Kidney epithelial cell (primary cell): ENCODE results near the gene GRHL3. TPM values are rescaled to one million over a fixed set of nuclear protein-coding genes. Genes with fewer than 3 reads are reported as not detected.

Experiments used
- DNase-seq: peaks from one replicate; pipeline ENCODE4 v3.0.0-alpha.2; 2010; ENCODE audit warnings: low read depth
- H3K27me3 ChIP-seq: 2 replicates; pipeline ENCODE4 v1.6.0; 2011; ENCODE audit warnings: low read length; ENCODE audit not compliant: control insufficient read depth, insufficient read depth
- H3K36me3 ChIP-seq: 2 replicates; pipeline ENCODE4 v1.5.1; 2011; ENCODE audit warnings: low read length; ENCODE audit not compliant: control insufficient read depth, insufficient read depth
- H3K4me3 ChIP-seq: 2 replicates; pipeline ENCODE4 v1.5.1; 2011; ENCODE audit warnings: low read depth, mild to moderate bottlenecking, control low read depth, low read length
- CTCF ChIP-seq: IDR thresholded peaks from 2 replicates; pipeline ENCODE4 v1.5.1; 2011; ENCODE audit warnings: mild to moderate bottlenecking, moderate library complexity, low read length, control low read depth, inconsistent platforms; ENCODE audit not compliant: insufficient read depth, poor library complexity, severe bottlenecking
- total RNA-seq: library from RNA; depleted of rRNA; stranded (reverse); fragments of >200 nt; gene quantifications from 2 replicates; pipeline ENCODE4 v1.2.3, GENCODE V29; 2015

Gene GRHL3
- total RNA-seq, 1 donor from 2014 or later: 12.5 TPM

- no peaks in the 10 kb centered on the region for H3K36me3 ChIP-seq
- DNase-seq: no peak
- no peak overlapping the region for H3K4me3 ChIP-seq
- TF ChIP-seq CTCF: no peak
- peaks cover 3% of the 10 kb centered on the region for H3K27me3 ChIP-seq
Observed at GRCh38 chr1:24316645-24317044, 2.5 kb upstream of the GRHL3 start.

GRCh38 chr1:24317081-24317480, 2.1 kb upstream of the GRHL3 start:
- Histone ChIP-seq H3K4me3 (no peak overlapping the region), H3K36me3 (no peaks in the 10 kb centered on the region), H3K27me3 (peaks cover 3% of the 10 kb centered on the region)
- no peak for DNase-seq
- no peak for TF ChIP-seq CTCF

- TF ChIP-seq CTCF: no peak
- no peak for DNase-seq
- Histone ChIP-seq H3K36me3 (no peaks in the 10 kb centered on the region), H3K27me3 (peaks cover 3% of the 10 kb centered on the region), H3K4me3 (no peak overlapping the region)
Observed at GRCh38 chr1:24317956-24318614, 1.1 kb upstream of the GRHL3 start.

GRCh38 chr1:24318615-24319311, 394 bp upstream of the GRHL3 start:
- Histone ChIP-seq H3K36me3 (no peaks in the 10 kb centered on the region), H3K27me3 (peaks cover 3% of the 10 kb centered on the region), H3K4me3 (no peak overlapping the region)
- DNase-seq: no peak
- no peak for TF ChIP-seq CTCF

GRCh38 chr1:24319962-24320361, 805 bp downstream of the GRHL3 start:
- TF ChIP-seq CTCF: no peak
- Histone ChIP-seq H3K27me3 (peaks cover 8% of the 10 kb centered on the region), H3K4me3 (no peak overlapping the region), H3K36me3 (no peaks in the 10 kb centered on the region)
- DNase-seq: no peak
